Stimulated activated CD4-positive, alpha-beta T cell treated with anti-CD3 and anti-CD28 coated beads, TNF-alpha, amount 100 ng/mL, for 24 hours (primary cell): ENCODE results near the gene FAAP100.

Experiments
- DNase-seq, 3 experiments: peaks; one replicate each; pipeline ENCODE4 v3.0.0-alpha.2; 2020; ENCODE audit warnings: low read depth in 3 of 3

FAAP100 gene

GRCh38 chr17:81556175-81556691 lies 4.1 kb upstream of the FAAP100 start:
- no peak for DNase-seq

GRCh38 chr17:81553616-81554181 lies 1.5 kb upstream of the FAAP100 start:
- DNase-seq = no peak

GRCh38 chr17:81553018-81553615 lies 964 bp upstream of the FAAP100 start:
- peak; percentile 56 to 84 (median 58) for DNase-seq

GRCh38 chr17:81551458-81552243 lies 502 bp downstream of the FAAP100 start:
- no peak for DNase-seq

- no peak for DNase-seq
These were observed 1.2 kb downstream of the FAAP100 start for GRCh38 chr17:81550830-81551457.

- no peak for DNase-seq
These were observed 1.9 kb downstream of the FAAP100 start for GRCh38 chr17:81550285-81550684.

- DNase-seq = no peak
These were observed 2.3 kb downstream of the FAAP100 start for GRCh38 chr17:81549826-81550225.

- no peak for DNase-seq
These were observed 3.1 kb downstream of the FAAP100 start for GRCh38 chr17:81549031-81549557.

- DNase-seq = no peak
These were observed 4.6 kb downstream of the FAAP100 start for GRCh38 chr17:81547614-81547982.

- no peak for DNase-seq
These were observed 5.1 kb downstream of the FAAP100 start for GRCh38 chr17:81546906-81547613.

GRCh38 chr17:81545160-81545949 lies 6.8 kb downstream of the FAAP100 start:
- no peak for DNase-seq

GRCh38 chr17:81544281-81544974 lies 7.7 kb downstream of the FAAP100 start:
- DNase-seq = no peak

- DNase-seq = no peak
These were observed 8.4 kb downstream of the FAAP100 start for GRCh38 chr17:81543756-81544155.

- DNase-seq = no peak
These were observed 8.8 kb downstream of the FAAP100 start for GRCh38 chr17:81543339-81543675.

GRCh38 chr17:81542431-81543338 lies 9.5 kb downstream of the FAAP100 start:
- no peak for DNase-seq

GRCh38 chr17:81541123-81541522 lies 11.0 kb downstream of the FAAP100 start:
- DNase-seq = no peak

- no peak for DNase-seq
These were observed 11.5 kb downstream of the FAAP100 start for GRCh38 chr17:81540676-81541027.

GRCh38 chr17:81539961-81540675 lies 12.0 kb downstream of the FAAP100 start:
- no peak for DNase-seq

- DNase-seq = no peak
These were observed 12.6 kb downstream of the FAAP100 start for GRCh38 chr17:81539571-81539900.
